ENCODE data around the gene EGFR.

The EGFR gene

DNA sequence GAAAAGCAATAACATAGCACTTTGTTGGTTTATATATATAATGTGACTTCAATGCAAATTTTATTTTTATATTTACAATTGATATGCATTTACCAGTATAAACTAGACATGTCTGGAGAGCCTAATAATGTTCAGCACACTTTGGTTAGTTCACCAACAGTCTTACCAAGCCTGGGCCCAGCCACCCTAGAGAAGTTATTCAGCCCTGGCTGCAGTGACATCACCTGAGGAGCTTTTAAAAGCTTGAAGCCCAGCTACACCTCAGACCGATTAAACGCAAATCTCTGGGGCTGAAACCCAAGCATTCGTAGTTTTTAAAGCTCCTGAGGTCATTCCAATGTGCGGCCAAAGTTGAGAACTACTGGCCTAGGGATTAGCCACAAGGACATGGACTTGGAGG lies 191.4 kb downstream of the EGFR start:
- no peak for DNase-seq (ENCODE audit: low read depth in 2 of 2)

- no peak for DNase-seq (ENCODE audit: low read depth in 2 of 2)
Observed at GRCh38 chr7:55210716-55211115, 191.9 kb downstream of the EGFR start.

- no peak for DNase-seq (ENCODE audit: low read depth in 2 of 2)
Observed at GRCh38 chr7:55211726-55212125, 192.9 kb downstream of the EGFR start.

DNA sequence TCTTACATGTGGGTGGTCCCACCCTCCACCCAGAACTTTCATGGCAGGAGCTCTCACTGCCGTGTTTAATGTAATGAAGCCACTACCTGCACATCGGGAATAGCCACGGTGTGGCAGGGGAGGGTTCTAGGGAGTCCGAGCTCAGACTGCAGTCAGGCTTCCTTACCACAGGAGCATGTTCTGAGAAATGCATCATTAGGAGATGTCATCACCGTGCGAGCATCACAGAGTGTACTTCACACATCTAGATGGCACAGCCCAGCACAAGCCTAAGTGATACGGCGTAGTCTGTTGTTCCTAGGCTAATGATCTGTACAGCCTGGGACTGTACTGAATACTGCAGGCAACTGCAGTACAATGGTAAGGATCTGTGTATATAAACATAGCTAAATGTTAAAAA lies 193.4 kb downstream of the EGFR start:
- no peak for DNase-seq (ENCODE audit: low read depth in 2 of 2)

DNA sequence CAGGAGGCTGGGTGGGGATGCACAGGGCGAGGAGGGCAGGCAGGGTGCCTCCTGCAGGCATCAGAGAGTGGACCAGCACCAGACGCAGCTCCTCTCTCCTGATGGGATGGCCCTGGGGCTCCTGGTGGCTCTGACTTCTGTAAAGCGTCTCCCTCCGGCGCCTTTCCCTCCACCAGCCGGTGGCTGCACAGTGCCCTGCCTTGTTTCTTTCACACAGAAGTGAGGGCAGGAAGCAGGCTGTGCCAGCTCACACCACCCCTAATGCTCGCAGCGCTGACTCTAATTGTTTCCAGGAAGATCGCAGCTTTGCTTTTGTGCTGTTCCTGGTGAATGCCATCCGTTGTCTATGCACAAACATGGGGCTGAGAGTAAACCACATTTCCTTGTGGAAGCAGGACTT lies 194.0 kb downstream of the EGFR start:
- DNase-seq (ENCODE audit: low read depth in 2 of 2), result no peak

- no peak for DNase-seq (ENCODE audit: low read depth in 2 of 2)
Observed at GRCh38 chr7:55214707-55215106, 195.9 kb downstream of the EGFR start.

GRCh38 chr7:55223023-55223422 lies 204.2 kb downstream of the EGFR start:
- no peak for DNase-seq (ENCODE audit: low read depth in 2 of 2)

DNA sequence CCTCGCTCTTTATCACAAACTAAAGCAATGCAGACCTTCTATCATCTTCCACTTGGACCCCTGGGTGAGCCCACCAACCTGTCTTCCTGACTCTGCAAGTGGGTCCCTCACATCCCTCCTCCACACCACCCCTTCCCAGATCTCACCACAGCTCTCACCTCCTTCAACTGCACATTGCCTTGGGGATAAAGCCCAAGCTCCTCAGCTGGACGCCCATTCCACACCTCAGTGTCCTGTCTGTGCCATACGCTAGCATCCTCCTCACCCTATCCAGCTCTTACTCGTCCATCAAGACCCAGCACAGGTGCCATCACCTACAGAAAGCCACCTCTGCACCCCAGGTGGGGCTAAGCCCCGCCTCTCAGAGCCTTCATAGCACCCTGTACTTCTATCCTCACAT lies 205.3 kb downstream of the EGFR start:
- no peak for DNase-seq (ENCODE audit: low read depth in 2 of 2)

DNA sequence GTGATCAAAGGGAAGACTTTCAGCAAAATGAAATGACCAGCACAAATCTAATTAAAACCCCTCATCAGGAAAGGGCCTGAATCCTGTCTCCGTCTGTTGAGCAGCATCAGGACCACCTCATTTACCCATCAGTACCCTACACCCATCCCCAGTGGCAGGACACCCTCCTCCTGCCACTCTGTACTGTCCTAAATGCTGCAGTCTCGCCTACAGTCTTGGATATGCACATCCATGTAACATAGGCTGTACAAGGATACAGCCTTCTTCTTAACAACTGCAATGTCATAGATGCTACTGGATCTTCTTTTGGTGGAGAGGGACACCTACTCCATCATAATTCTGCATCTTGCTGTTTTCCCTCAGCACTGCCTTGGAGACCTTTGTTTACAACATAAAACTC lies 206.0 kb downstream of the EGFR start:
- DNase-seq (ENCODE audit: low read depth in 2 of 2), result no peak

GRCh38 chr7:55230014-55230413 lies 211.2 kb downstream of the EGFR start:
- no peak for DNase-seq (ENCODE audit: low read depth in 2 of 2)

DNA sequence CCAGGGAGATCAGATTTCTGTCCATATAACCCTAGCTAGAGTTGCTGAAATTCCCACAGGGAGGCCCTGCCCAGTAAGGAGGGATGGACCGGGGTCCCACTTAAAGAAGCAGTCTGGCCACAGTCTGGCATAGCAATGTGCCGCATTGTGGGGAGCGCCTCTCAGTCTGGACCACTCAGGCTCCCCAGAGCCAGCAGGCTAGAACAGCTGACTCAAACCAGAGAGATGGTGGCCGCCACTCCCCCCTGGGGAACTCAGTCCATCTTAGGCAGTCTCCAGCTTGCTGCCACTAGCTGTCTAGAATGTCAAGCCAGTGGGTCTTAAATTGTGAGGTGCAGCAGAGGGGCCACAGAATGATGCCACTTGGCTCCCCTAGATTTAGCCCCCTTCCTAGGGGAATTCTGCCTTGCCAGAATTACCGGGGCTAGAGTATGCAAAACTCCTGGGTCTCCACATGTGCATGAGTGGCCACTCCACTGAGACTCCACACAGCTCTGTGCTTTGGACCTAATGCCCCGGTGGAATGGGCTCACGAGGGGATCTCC lies 213.0 kb downstream of the EGFR start:
- DNase-seq (ENCODE audit: low read depth in 2 of 2), result no peak

DNA sequence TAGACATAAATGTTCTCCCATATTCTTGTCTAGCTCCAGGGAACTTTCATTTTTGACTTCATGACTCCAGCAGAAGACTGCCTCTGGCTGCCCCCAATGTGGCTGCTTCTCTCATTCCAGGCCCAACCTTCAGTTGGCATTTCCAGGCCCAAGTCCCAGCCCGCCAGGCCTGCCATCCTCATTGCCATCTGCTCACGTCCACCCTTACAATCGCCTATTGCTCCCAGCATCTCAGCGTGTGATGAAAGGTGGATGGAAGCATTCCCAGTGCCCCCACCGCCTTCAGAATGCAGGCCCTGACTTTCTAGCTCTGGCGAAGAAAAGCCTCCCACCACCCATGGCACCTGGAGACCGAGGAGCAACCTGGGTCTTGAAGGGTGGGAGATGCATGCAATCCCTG lies 214.2 kb downstream of the EGFR start:
- DNase-seq (ENCODE audit: low read depth in 2 of 2), result no peak

GRCh38 chr7:55234408-55234807 lies 215.6 kb downstream of the EGFR start:
- no peak for DNase-seq (ENCODE audit: low read depth in 2 of 2)

DNA sequence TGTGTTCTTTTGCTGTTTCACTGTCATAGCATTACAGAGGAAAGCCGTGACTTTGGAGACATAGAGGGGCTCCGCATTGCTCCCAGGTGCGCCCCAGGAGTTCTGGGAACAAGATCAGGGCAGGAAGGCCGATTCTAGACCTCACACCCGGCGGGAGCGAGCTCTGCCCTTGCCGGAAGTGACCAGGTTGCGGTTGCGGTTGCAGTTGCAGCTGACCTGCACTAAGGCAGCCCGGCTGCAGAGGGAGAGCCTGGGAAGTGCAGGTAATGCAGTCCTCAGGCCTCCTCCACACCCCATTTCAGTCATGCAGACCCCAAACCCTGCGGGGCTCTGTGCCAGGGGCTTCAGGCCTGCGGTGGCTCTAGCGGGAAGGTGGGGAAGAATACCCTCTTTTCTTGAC lies 216.3 kb downstream of the EGFR start:
- DNase-seq (ENCODE audit: low read depth in 2 of 2), result no peak

DNA sequence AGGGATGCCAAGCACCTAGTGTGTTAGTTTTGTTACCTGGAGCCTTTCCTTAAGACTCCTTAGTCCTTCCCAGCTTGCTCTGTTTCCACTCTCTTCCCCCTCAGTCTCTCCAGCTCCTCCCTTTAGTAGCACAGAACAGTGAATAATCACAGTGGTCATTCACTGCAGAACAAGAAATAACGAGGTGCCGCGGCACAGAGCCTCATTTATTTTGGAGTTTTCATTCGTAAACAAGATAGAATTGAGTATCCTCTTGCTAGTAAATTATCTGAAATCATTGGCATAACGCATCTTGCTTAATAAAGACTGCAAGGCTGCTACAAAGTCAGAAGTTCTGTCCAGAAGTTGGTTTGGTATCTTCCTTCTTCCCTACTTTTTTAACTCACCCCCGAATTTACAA lies 217.0 kb downstream of the EGFR start:
- DNase-seq (ENCODE audit: low read depth in 2 of 2), result no peak

DNA sequence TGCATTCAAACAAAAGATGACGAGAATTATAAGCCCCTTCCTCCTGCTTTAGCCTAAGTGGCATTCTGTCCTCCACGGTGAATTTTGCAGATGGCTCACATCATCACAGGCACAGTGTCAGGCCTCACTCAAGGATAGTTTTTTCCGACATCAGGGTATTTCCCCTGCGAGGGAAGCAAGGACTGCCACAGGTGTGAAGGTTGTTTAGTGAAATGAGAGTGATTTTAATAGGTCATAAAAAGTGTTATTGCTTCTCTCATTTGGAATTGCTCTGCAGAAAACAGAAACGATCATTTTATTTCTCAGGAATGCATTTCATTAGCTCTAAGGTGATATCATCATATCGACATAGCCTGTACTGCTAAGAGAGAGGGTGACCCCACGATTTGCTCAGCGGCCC lies 217.7 kb downstream of the EGFR start:
- DNase-seq (ENCODE audit: low read depth in 2 of 2), result no peak

DNA sequence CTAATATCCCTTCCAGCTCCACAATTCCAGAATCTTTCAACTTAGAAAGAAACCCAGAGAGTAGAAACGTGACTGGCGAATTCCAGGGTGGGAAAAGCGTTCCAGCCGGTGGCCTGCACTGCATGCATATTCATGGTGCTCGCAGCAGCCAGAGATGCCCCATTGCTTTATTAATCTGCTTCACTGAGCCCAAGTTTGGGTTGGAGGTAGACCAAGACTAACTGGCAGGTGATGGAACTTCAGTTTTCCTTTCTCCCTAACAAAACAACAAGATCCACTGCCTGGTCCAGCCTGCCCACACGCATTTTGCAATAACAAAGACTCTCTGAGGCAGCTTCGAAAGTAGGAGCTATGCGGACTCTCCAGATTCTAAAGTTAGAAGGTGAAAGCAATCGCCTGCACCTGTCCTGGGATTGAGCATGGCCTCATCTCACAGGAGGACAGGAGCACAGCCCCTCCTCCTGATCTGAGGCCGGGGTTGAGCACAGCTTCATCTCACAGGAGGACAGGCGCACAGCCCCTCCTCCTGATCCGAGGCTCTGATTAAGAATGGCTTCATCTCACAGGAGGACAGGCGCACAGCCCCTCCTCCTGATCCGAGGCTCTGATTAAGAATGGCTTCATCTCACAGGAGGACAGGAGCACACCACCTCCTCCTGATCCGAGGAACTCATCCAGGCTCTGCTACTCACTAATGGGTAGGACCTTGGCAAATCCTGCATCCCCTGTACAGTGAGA lies 218.5 kb downstream of the EGFR start:
- DNase-seq (ENCODE audit: low read depth in 2 of 2), result no peak

- no peak for DNase-seq (ENCODE audit: low read depth in 2 of 2)
Observed at GRCh38 chr7:55239406-55239805, 220.6 kb downstream of the EGFR start.

- DNase-seq (ENCODE audit: low read depth in 2 of 2), result no peak
Observed at GRCh38 chr7:55240418-55241142, 221.8 kb downstream of the EGFR start.

GRCh38 chr7:55241958-55242357 lies 223.1 kb downstream of the EGFR start:
- no peak for DNase-seq (ENCODE audit: low read depth in 2 of 2)

DNA sequence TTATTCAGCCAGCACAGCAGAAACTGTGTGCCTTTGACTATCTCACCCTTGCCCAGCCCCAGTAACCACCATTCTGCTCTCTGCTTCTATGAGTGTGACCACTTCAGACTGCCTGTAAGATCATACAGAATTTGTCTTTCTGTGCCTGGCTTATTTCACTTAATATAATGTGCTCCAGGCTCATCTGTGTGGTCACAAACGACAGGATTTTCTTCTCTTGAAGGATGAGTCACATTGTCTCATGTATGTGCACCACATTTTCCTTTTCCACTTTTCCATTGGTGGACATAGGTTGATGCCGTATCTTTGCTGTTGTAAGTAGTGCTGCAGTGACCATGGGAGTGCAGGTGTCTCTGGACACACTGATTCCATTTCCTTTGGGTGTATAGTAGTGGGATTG lies 223.8 kb downstream of the EGFR start:
- DNase-seq (ENCODE audit: low read depth in 2 of 2), result no peak

DNA sequence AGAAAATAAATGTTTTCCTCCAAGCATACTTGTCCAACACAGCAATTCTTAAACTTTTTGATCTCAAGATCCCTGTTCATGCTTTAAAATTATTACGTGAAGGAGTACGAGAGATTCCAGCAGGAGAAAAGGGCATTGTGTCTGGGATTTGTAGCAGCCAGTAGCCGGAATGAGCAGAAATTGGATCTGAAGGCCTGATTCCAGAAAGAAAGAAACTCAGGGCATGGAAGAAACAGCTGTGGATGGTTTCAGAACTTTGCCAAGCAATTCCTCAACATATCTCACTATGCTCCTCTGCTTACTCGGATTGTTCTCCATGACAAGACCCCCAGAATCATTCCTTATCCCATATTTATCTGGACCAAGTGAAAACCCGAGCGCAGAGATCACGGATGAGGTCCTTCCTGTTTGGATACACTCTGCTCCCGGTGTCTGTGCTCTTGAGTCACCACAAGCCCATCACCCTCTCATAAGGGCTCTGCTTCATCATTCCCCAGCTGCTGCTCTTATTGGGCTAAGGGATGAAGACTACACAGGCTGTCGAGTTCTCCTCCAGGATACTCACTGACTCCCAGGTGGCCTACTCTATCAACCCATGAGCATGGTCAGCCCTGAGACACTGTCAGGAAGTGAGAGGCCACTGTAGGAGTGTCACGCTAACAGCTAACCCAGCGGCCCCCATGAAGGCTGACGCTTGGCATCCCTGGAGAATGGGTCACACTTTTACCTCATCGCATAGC lies 225.4 kb downstream of the EGFR start:
- DNase-seq (ENCODE audit: low read depth in 2 of 2), result no peak

DNA sequence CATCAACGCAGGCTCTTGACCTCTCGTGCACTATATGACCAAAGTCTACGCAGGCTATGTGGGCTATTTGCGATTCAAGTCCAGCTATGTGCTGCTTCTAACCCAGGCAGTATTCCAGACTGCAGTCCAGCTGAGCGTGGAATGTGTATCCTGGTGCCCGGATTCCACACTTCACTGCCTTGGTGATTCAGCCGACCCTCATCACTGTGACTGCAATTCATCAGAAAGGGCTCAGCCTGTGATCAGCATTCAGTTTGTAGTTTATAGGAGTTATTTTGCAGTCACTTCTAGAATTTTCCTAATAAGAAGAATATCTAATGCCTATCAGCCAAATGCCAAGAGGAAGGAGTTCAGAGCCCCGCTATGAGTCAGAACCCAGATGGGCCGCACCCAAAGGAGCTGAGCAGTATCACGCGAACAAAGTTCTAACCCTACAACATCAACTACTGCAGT lies 226.5 kb downstream of the EGFR start:
- DNase-seq (ENCODE audit: low read depth in 2 of 2), result no peak

Measured in stimulated activated CD8-positive, alpha-beta memory T cell treated with anti-CD3 and anti-CD28 coated beads, Interleukin-7, amount 100 ng/mL, for 4 hours (primary cell).